ENCODE data around the gene GRM5.

DNA sequence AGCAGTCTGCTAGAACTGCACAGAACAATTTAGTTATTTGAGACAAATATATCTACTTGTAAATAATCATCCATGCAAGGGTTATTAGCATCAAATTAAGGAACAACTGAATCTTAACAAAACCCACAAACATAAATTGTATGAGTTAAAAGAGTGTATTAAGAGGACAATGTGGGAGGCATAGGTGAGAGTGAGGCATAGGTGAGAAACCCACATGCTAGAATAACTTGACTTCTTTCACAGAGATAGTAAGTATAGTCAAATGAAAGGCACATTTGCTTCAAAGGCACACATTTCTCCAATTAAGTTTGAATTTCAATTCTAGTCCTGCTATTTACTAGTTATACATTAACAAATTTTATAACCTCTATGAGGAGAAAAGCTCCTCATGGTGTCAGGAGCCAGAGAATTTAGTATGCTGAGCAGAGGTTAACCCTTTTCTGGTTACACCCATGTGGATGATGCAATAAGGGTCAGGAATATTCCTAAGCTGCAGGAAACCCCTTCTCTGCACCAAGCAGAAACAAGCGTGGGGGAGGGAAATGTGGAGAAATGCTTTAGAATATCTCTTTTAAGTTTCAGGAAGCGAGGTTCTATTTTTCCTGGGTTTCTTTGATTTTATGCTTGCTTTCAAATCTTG lies 264.2 kb downstream of the GRM5 start:
- TF ChIP-seq, protein P1, sequence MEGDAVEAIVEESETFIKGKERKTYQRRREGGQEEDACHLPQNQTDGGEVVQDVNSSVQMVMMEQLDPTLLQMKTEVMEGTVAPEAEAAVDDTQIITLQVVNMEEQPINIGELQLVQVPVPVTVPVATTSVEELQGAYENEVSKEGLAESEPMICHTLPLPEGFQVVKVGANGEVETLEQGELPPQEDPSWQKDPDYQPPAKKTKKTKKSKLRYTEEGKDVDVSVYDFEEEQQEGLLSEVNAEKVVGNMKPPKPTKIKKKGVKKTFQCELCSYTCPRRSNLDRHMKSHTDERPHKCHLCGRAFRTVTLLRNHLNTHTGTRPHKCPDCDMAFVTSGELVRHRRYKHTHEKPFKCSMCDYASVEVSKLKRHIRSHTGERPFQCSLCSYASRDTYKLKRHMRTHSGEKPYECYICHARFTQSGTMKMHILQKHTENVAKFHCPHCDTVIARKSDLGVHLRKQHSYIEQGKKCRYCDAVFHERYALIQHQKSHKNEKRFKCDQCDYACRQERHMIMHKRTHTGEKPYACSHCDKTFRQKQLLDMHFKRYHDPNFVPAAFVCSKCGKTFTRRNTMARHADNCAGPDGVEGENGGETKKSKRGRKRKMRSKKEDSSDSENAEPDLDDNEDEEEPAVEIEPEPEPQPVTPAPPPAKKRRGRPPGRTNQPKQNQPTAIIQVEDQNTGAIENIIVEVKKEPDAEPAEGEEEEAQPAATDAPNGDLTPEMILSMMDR (IDR thresholded peaks at IDR 0.05), result no peak
- TF ChIP-seq EP300 (IDR thresholded peaks at IDR 0.05) (no peak), POLR2A (IDR thresholded peaks at IDR 0.05) (no peak)

Data from stomach (tissue), 4 donors.